Naive B cell (primary cell): ENCODE data around the gene RSF1. TPM values are rescaled to one million over a fixed set of nuclear protein-coding genes. Genes with fewer than 3 reads are reported as not detected.
"Not testable (repeated sequence)": the region's sequence is repeated elsewhere in the genome, so short reads cannot be mapped to it uniquely, and the experiment has no call there.

ENCODE experiments used
- ATAC-seq, 2 donors: fragments of 150-1000 bp; cut with Tn5 transposase; 2 replicates each; pipeline ENCODE4 v1.10.0; 2021; ENCODE audit warnings: low read depth in 2 of 2, mild to moderate bottlenecking in 2 of 2, moderate library complexity in 2 of 2
- DNase-seq: peaks from one replicate; pipeline ENCODE4 v3.0.0; 2022
- H3K27ac Mint-ChIP-seq, 6 donors: one replicate each; pipeline ENCODE4 v1.8.0; 2020 to 2022; ENCODE audit warnings: mild to moderate bottlenecking in 6 of 6, mixed read lengths in 6 of 6, moderate library complexity in 5 of 6, inconsistent platforms in 2 of 6
- H3K27me3 Mint-ChIP-seq, 3 donors: one replicate each; pipeline ENCODE4 v1.8.0; 2021 to 2022; ENCODE audit warnings: mixed read lengths in 3 of 3, mild to moderate bottlenecking in 1 of 3
- H3K36me3 Mint-ChIP-seq, 2 donors: one replicate each; pipeline ENCODE4 v1.8.0; 2020 to 2022; ENCODE audit warnings: mixed read lengths in 2 of 2, inconsistent platforms in 1 of 2, mild to moderate bottlenecking in 1 of 2
- H3K4me1 Mint-ChIP-seq, 3 donors: one replicate each; pipeline ENCODE4 v1.8.0; 2020 to 2022; ENCODE audit warnings: mixed read lengths in 3 of 3, inconsistent platforms in 1 of 3, mild to moderate bottlenecking in 1 of 3, moderate library complexity in 1 of 3
- H3K4me3 Mint-ChIP-seq, 8 donors: one replicate each; pipeline ENCODE4 v1.8.0; 2020 to 2022; ENCODE audit warnings: mild to moderate bottlenecking in 8 of 8, mixed read lengths in 8 of 8, moderate library complexity in 8 of 8, inconsistent platforms in 2 of 8
- H3K9me3 Mint-ChIP-seq, 7 donors: one replicate each; pipeline ENCODE4 v1.8.0; 2020 to 2022; ENCODE audit warnings: mixed read lengths in 7 of 7, mild to moderate bottlenecking in 5 of 7, inconsistent platforms in 2 of 7, moderate library complexity in 1 of 7
- polyA plus RNA-seq, 6 donors: library from polyadenylated mRNA; unstranded; fragments of 300-500 nt; fragmentation: Illumina TruSeq; gene quantifications; one replicate each; pipeline ENCODE4 v1.2.3, GENCODE V29; 2021; ENCODE audit warnings: low read depth in 6 of 6

Gene RSF1
- 10 to 100 TPM; 15.1 to 52.2 (median 36.3) TPM for polyA plus RNA-seq

- Mint-ChIP-seq H3K27ac (peak within 1 kb of the TSS; percentile 94 to 98 (median 96)), H3K9me3 (no peaks in the 10 kb centered on the region), H3K4me1 (peaks cover 28 to 44% (median 41%) of the 10 kb centered on the region in 3 donors), H3K27me3 (no peaks in the 10 kb centered on the region), H3K4me3 (peak within 1 kb of the TSS; percentile 89 to 100 (median 100)), H3K36me3 (peaks cover 0 to 5% of the 10 kb centered on the region in 2 donors)
- ATAC-seq (peak; percentile 85), DNase-seq (peak; percentile 95)
These were observed at the start of gene RSF1, which contains the start of gene AAMDC for GRCh38 chr11:77820565-77821348. Gene RSF1, minus strand, starts transcription at chr11:77820722. Its CDS starts 8 bp downstream, at chr11:77820714. Gene AAMDC, plus strand, starts transcription at chr11:77821144. Its CDS starts 21,353 bp downstream, at chr11:77842497.

- Mint-ChIP-seq H3K9me3 (no peaks in the 10 kb centered on the region), H3K4me1 (no peaks in the 10 kb centered on the region), H3K27me3 (no peaks in the 10 kb centered on the region), H3K4me3 (no peak overlapping the region), H3K36me3 (peaks cover 7 to 10% of the 10 kb centered on the region in 2 donors), H3K27ac (no peak overlapping the region)
- ATAC-seq (no peak), DNase-seq (no peak)
These were observed 48.2 kb upstream of the RSF1 start for GRCh38 chr11:77868744-77869143.

- Mint-ChIP-seq H3K4me1 (no peaks in the 10 kb centered on the region), H3K36me3 (peaks cover 7 to 10% of the 10 kb centered on the region in 2 donors), H3K27me3 (no peaks in the 10 kb centered on the region), H3K27ac (peak overlapping the region in 1 of 6 donors; percentile 52), H3K9me3 (no peaks in the 10 kb centered on the region), H3K4me3 (no peak overlapping the region)
- ATAC-seq = no peak
- DNase-seq = no peak
These were observed 45.8 kb upstream of the RSF1 start for GRCh38 chr11:77866336-77866735.

GRCh38 chr11:77865805-77866204 lies 45.3 kb upstream of the RSF1 start:
- Mint-ChIP-seq H3K27me3 (no peaks in the 10 kb centered on the region), H3K27ac (peak overlapping the region in 1 of 6 donors; percentile 6), H3K4me1 (no peaks in the 10 kb centered on the region), H3K9me3 (no peaks in the 10 kb centered on the region), H3K4me3 (no peak overlapping the region), H3K36me3 (peaks cover 7 to 10% of the 10 kb centered on the region in 2 donors)
- DNase-seq = no peak
- ATAC-seq = no peak

GRCh38 chr11:77861444-77861843 lies 40.9 kb upstream of the RSF1 start:
- not testable (repeated sequence) for H3K27me3 Mint-ChIP-seq, H3K27ac Mint-ChIP-seq, H3K9me3 Mint-ChIP-seq, H3K4me1 Mint-ChIP-seq, ATAC-seq, DNase-seq, H3K4me3 Mint-ChIP-seq
- H3K36me3 Mint-ChIP-seq = peaks cover 6 to 10% of the 10 kb centered on the region in 2 donors

GRCh38 chr11:77857906-77858457 lies 37.5 kb upstream of the RSF1 start:
- DNase-seq, ATAC-seq, H3K27ac Mint-ChIP-seq, H3K4me1 Mint-ChIP-seq, H3K27me3 Mint-ChIP-seq, H3K4me3 Mint-ChIP-seq: not testable (repeated sequence)
- Mint-ChIP-seq H3K9me3 (peaks cover 0 to 33% (median 23%) of the 10 kb centered on the region in 7 donors), H3K36me3 (peaks cover 14 to 36% of the 10 kb centered on the region in 2 donors)

GRCh38 chr11:77854838-77855237 lies 34.3 kb upstream of the RSF1 start:
- no peak overlapping the region for H3K27ac Mint-ChIP-seq
- ATAC-seq (no peak), DNase-seq (no peak)
- H3K4me1 Mint-ChIP-seq = no peaks in the 10 kb centered on the region
- peaks cover 0 to 34% (median 23%) of the 10 kb centered on the region in 7 donors for H3K9me3 Mint-ChIP-seq
- H3K4me3 Mint-ChIP-seq = peak overlapping the region in 1 of 8 donors; percentile 70
- H3K36me3 Mint-ChIP-seq = peaks cover 28 to 38% of the 10 kb centered on the region in 2 donors
- H3K27me3 Mint-ChIP-seq = no peaks in the 10 kb centered on the region

- peaks cover 0 to 33% (median 25%) of the 10 kb centered on the region in 7 donors for H3K9me3 Mint-ChIP-seq
- H3K27ac Mint-ChIP-seq = no peak overlapping the region
- H3K27me3 Mint-ChIP-seq = no peaks in the 10 kb centered on the region
- ATAC-seq = no peak
- DNase-seq = no peak
- no peaks in the 10 kb centered on the region for H3K4me1 Mint-ChIP-seq
- H3K36me3 Mint-ChIP-seq = peaks cover 34 to 36% of the 10 kb centered on the region in 2 donors
- no peak overlapping the region for H3K4me3 Mint-ChIP-seq
These were observed 31.0 kb upstream of the RSF1 start for GRCh38 chr11:77851503-77851902.

- Mint-ChIP-seq H3K36me3 (peaks cover 23 to 26% of the 10 kb centered on the region in 2 donors), H3K9me3 (peaks cover 0 to 44% (median 16%) of the 10 kb centered on the region in 7 donors)
- H3K4me3 Mint-ChIP-seq, ATAC-seq, H3K27me3 Mint-ChIP-seq, H3K4me1 Mint-ChIP-seq, DNase-seq, H3K27ac Mint-ChIP-seq: not testable (repeated sequence)
These were observed 23.2 kb upstream of the RSF1 start for GRCh38 chr11:77843700-77844099.

GRCh38 chr11:77842441-77843121 lies 22.1 kb upstream of the RSF1 start:
- Mint-ChIP-seq H3K27ac (no peak overlapping the region), H3K36me3 (peaks cover 23 to 25% of the 10 kb centered on the region in 2 donors), H3K9me3 (peaks cover 0 to 44% (median 16%) of the 10 kb centered on the region in 7 donors), H3K27me3 (no peaks in the 10 kb centered on the region), H3K4me3 (no peak overlapping the region), H3K4me1 (no peaks in the 10 kb centered on the region)
- no peak for DNase-seq
- no peak for ATAC-seq

GRCh38 chr11:77833302-77833701 lies 12.8 kb upstream of the RSF1 start:
- Mint-ChIP-seq H3K27ac (no peak overlapping the region), H3K4me3 (no peak overlapping the region)
- no peak for ATAC-seq

GRCh38 chr11:77828926-77829325 lies 8.4 kb upstream of the RSF1 start:
- Mint-ChIP-seq H3K27me3 (no peaks in the 10 kb centered on the region), H3K9me3 (peaks cover 0 to 3% (median 2%) of the 10 kb centered on the region in 7 donors), H3K27ac (peak overlapping the region in 1 of 6 donors; percentile 37), H3K36me3 (no peaks in the 10 kb centered on the region), H3K4me1 (no peaks in the 10 kb centered on the region), H3K4me3 (no peak overlapping the region)
- DNase-seq (no peak), ATAC-seq (no peak)

More at GRCh38 chr11:77833302-77833701, 12.8 kb upstream of the RSF1 start:
- no peaks in the 10 kb centered on the region for H3K36me3 Mint-ChIP-seq
- H3K4me1 Mint-ChIP-seq = no peaks in the 10 kb centered on the region
- DNase-seq = no peak
- H3K27me3 Mint-ChIP-seq = no peaks in the 10 kb centered on the region
- peaks cover 0 to 3% (median 2%) of the 10 kb centered on the region in 7 donors for H3K9me3 Mint-ChIP-seq

- peaks cover 15 to 21% (median 17%) of the 10 kb centered on the region in 3 donors for H3K4me1 Mint-ChIP-seq
- H3K9me3 Mint-ChIP-seq = no peaks in the 10 kb centered on the region
- peak overlapping the region in 1 of 8 donors; percentile 77 for H3K4me3 Mint-ChIP-seq
- H3K27ac Mint-ChIP-seq = no peak overlapping the region
- DNase-seq (no peak), ATAC-seq (no peak)
- H3K36me3 Mint-ChIP-seq = peaks cover 0 to 5% of the 10 kb centered on the region in 2 donors
- no peaks in the 10 kb centered on the region for H3K27me3 Mint-ChIP-seq
These were observed 3.3 kb upstream of the RSF1 start for GRCh38 chr11:77823775-77824174.
